ENCODE results near the gene PEX10.
"Not testable (repeated sequence)": the region's sequence is repeated elsewhere in the genome, so short reads cannot be mapped to it uniquely, and the experiment has no call there.

PEX10 gene

DNA sequence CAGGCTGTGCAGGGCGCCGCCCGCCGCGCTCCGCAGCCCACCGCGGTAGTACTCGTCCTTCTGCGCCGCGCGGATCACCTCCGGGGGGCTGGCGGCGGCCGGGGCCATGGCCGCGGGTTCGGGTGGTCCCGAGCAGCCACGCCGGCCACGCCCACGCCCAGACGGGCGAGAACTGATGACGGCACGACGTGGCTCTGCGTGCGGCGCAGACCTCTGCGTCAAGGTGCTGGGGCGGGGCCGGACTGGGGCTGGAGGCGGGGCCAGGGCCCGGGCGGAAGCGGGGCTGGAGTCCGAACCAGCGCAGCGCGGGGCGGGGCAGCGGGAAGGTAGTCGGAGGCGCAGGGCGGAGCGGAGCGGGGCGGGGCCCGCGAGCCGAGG is at the start of gene PEX10:
PEX10 (minus strand) TSS at position 170 of the 378 bp plus-strand sequence; CDS start at position 108, 62 bp downstream.
- Mint-ChIP-seq H3K4me1 (peaks cover 34% of the 10 kb centered on the region), H3K9me3 (no peaks in the 10 kb centered on the region), H3K4me3 (peak within 1 kb of the TSS; percentile 87), H3K36me3 (peaks cover 15% of the 10 kb centered on the region), H3K27ac (peak within 1 kb of the TSS; percentile 87)
- peak; percentile 92 for ATAC-seq
- peak; percentile 99 to 100 for DNase-seq (ENCODE audit: low spot score in 2 of 2)

DNA sequence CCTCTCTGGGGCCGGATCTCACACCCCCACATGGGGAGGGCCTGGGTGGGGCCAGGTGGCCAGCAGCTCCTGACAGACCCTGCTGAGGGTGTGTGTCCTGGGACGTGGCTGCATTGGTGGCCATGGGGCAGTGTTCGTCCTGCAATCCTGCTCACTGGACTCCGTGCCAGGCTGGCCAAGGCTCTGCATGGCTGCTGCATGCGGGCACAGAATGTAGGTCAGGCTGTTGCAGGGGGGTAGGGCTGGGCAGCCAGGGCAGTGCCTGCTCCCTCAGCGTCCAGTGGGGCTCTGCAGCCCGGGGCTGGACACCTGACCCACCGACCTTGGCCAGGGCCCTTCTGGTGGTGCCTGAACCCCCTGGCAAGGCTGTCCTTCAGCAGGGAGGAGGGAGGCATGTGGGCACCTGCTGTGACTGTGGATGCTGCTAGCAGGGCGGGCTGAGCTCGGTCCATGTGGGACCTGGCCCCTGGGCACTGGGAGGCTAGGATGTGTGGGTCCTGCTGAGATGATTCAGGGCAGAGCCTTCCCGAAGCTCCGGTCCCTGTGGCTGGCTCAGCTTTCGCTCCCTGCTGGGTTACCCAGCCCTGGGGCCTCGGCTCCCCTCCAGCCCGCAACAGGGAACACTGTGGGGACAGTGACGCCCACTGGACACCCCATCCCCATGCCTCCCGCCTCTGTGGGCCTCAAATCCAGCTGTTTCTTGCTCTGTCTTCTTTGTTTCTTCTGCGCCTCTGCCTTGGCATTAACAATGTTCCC is 48.8 kb upstream of the PEX10 start:
- DNase-seq (ENCODE audit: low spot score in 2 of 2) (no peak), ATAC-seq (no peak)
- H3K9me3 Mint-ChIP-seq = no peaks in the 10 kb centered on the region
- no peak overlapping the region for H3K4me3 Mint-ChIP-seq
- H3K36me3 Mint-ChIP-seq = no peaks in the 10 kb centered on the region
- H3K27ac Mint-ChIP-seq = no peak overlapping the region
- H3K4me1 Mint-ChIP-seq = peaks cover 8% of the 10 kb centered on the region

DNA sequence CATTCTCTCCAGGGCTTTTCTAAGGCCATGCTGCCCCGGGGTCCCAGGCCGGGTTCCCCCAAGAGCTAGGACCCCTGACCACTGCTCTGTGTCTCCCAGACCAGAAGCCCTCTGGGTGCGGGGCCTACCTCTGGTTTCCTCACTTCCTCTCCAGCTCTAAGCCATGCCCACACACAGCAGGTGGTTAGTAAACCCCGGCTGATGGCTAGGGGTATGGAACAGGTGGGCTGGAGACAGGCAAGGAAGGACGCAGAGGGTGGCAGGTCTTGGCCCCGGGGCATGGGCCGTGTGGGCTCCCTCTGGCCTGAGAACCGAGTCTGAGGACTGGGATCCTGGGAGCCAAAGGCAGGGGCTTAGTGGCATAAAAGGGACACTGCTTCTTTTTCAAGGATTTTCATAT is 47.8 kb upstream of the PEX10 start:
- no peaks in the 10 kb centered on the region for H3K9me3 Mint-ChIP-seq

DNA sequence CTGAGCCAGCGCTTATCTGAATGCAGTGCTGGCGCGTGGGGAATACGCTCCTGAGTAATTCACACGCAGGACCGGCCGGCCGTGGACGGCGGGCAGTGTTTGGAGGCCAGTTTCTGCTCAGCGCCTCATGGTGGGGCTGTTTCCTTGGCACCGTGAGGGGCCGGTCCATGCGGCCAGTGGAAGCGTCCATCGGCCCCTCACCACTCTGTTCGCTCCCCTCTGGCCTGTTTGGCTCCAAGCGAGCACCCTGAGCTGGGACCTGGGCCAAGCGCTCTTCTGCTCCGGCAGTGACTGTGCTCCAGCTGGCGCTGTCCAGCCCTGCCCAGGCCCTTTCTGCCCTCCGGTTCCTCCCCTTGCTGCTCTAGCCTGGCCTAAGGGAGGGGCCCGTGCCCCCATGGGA is 47.4 kb upstream of the PEX10 start:
- DNase-seq (ENCODE audit: low spot score in 2 of 2) (no peak), ATAC-seq (no peak)
- H3K4me3 Mint-ChIP-seq = no peak overlapping the region
- H3K27ac Mint-ChIP-seq = no peak overlapping the region
- peaks cover 8% of the 10 kb centered on the region for H3K4me1 Mint-ChIP-seq
- H3K9me3 Mint-ChIP-seq = no peaks in the 10 kb centered on the region
- no peaks in the 10 kb centered on the region for H3K36me3 Mint-ChIP-seq

More for the DNA sequence above, 47.8 kb upstream of the PEX10 start:
- Mint-ChIP-seq H3K4me3 (no peak overlapping the region), H3K4me1 (peaks cover 8% of the 10 kb centered on the region), H3K36me3 (no peaks in the 10 kb centered on the region), H3K27ac (no peak overlapping the region)
- ATAC-seq (no peak), DNase-seq (ENCODE audit: low spot score in 2 of 2) (no peak)

- H3K4me3 Mint-ChIP-seq; DNase-seq (ENCODE audit: low spot score in 2 of 2); H3K9me3 Mint-ChIP-seq; ATAC-seq; H3K27ac Mint-ChIP-seq; H3K4me1 Mint-ChIP-seq; H3K36me3 Mint-ChIP-seq: not testable (repeated sequence)
These were observed 46.9 kb upstream of the PEX10 start for GRCh38 chr1:2459102-2459753.

DNA sequence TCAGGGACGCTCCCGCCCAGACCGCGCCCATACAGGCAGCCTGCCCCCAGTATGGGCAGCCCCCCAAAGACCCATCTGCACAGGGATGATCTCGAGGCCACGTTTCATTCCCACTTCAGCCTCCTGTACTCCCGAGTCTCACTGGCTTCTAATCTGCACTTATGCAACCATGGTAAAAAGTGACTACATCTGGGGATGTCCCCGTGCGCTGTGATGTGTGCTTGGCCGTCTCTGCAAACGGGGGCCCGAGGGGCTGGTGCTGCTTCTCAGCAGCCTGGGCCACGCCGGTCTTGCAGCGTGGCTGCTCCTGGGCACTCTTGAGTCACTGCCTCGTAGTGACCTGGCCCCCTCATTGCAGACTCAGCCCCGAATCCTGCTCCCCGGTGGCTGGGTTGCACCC is 46.3 kb upstream of the PEX10 start:
- DNase-seq (ENCODE audit: low spot score in 2 of 2) (no peak), ATAC-seq (no peak)
- H3K9me3 Mint-ChIP-seq = no peaks in the 10 kb centered on the region
- H3K27ac Mint-ChIP-seq = no peak overlapping the region
- no peaks in the 10 kb centered on the region for H3K36me3 Mint-ChIP-seq
- no peaks in the 10 kb centered on the region for H3K4me1 Mint-ChIP-seq
- H3K4me3 Mint-ChIP-seq = no peak overlapping the region

DNA sequence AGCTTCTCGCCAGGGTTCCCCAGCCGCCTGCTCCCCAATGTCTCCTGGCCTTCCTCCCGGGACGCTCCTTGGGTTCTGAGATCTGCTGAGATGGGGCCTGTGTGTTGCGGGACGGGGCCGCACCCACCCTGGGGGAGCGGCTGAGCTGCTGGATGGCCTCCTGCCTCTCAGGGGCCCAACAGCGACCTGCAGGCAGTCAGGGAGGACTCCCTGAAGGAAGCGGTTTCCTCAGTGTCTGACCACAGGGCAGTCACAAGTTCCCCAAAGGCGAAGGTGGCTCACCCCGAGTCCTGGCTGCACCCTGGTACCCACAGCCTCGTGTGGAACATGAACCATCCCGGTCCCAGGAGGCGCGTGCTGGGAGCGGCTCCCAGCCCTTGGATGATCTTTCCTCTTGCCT is 45.1 kb upstream of the PEX10 start:
- H3K36me3 Mint-ChIP-seq = no peaks in the 10 kb centered on the region
- no peak for DNase-seq (ENCODE audit: low spot score in 2 of 2)
- no peaks in the 10 kb centered on the region for H3K9me3 Mint-ChIP-seq
- H3K27ac Mint-ChIP-seq = no peak overlapping the region
- H3K4me1 Mint-ChIP-seq = no peaks in the 10 kb centered on the region
- no peak for ATAC-seq
- no peak overlapping the region for H3K4me3 Mint-ChIP-seq

DNA sequence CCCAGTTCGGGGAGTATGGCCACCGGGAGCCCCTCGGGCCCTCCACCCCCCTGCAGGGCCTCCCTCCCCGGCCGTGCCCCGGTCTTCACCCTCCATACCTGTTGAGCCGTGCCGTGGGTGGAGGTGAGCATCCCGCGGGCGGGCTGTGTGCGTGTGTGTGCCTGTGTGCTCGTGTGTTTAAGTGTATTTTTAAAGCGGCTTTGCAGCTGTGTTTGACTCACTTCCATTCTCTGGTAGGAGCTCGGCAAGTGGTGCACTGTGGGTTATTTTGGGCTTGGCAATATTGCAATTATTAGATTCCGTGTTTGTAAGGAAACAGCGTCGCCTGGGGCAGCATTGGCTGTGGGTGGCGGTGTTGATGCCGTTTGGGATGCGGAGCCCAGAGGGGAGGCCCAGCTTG is 43.4 kb upstream of the PEX10 start:
- no peak for ATAC-seq
- no peaks in the 10 kb centered on the region for H3K36me3 Mint-ChIP-seq
- H3K4me1 Mint-ChIP-seq = no peaks in the 10 kb centered on the region
- DNase-seq (ENCODE audit: low spot score in 2 of 2) = no peak
- H3K27ac Mint-ChIP-seq = no peak overlapping the region
- no peaks in the 10 kb centered on the region for H3K9me3 Mint-ChIP-seq
- H3K4me3 Mint-ChIP-seq = no peak overlapping the region

- H3K9me3 Mint-ChIP-seq = no peaks in the 10 kb centered on the region
- ATAC-seq = no peak
- no peak overlapping the region for H3K27ac Mint-ChIP-seq
- H3K4me1 Mint-ChIP-seq = no peaks in the 10 kb centered on the region
- no peak for DNase-seq (ENCODE audit: low spot score in 2 of 2)
- H3K4me3 Mint-ChIP-seq = no peak overlapping the region
- H3K36me3 Mint-ChIP-seq = no peaks in the 10 kb centered on the region
These were observed 41.9 kb upstream of the PEX10 start for GRCh38 chr1:2454227-2454626.

DNA sequence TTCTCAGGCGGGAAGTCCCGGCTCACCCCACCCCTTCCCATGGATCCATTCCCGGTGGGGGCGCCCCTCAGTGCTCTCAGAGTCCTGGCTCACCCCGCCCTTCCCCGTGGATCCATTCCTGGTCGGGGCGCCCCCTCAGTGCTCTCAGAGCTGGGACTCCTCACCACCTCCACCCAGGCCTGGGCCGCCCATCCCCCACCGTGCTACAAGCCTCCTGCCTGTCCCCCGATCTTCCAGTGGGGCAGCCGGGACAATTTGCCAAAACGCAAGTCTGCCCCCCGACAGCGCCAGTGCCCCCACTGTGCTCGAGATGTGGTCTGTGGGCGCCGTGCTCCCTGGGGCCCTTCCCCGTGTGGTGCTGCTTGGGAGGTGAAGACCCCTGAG is 40.6 kb upstream of the PEX10 start:
- ATAC-seq (no peak), DNase-seq (ENCODE audit: low spot score in 2 of 2) (no peak)
- H3K4me3 Mint-ChIP-seq = no peak overlapping the region
- H3K27ac Mint-ChIP-seq = no peak overlapping the region
- no peaks in the 10 kb centered on the region for H3K9me3 Mint-ChIP-seq
- no peaks in the 10 kb centered on the region for H3K36me3 Mint-ChIP-seq
- no peaks in the 10 kb centered on the region for H3K4me1 Mint-ChIP-seq

DNA sequence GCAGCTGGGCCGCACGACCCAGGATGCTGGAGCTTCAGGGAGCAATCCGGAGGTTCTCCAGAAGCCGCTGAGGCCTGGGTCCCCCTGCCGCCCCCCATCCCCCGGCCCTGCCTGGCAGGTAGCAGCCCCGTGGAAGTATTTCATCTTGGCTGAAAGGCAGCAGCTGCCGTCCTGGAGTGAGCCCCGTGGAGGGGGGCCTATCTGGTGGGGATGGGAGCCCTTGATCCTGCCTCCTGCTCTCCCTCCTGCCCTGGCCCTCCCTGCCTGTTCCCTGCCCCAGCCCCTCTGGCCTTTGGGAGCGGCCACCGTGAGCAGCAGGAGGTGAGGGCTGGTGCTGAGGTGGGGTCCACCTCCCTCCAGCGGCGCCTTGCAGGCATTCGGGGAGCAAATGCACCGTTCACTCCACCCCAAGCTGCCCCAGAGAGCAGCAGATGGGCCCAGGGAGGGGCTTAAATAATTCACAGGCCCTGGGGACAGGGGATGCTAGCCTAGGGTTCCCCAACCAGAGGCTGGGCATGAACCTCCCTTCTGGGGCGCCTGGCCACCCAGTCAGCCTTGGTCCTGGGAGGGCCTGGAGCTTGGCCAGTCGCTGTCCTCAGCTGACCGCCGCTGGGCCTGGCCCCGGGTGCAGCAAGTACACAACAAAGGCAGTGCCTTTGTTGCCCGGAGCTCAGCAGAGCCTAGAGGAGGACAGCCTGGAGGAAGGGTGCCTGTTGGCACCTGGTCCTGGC is 40.0 kb upstream of the PEX10 start:
- H3K4me3 Mint-ChIP-seq = no peak overlapping the region
- H3K36me3 Mint-ChIP-seq = no peaks in the 10 kb centered on the region
- DNase-seq (ENCODE audit: low spot score in 2 of 2) (no peak), ATAC-seq (no peak)
- H3K9me3 Mint-ChIP-seq = no peaks in the 10 kb centered on the region
- H3K4me1 Mint-ChIP-seq = peaks cover under 1% of the 10 kb centered on the region
- no peak overlapping the region for H3K27ac Mint-ChIP-seq

DNA sequence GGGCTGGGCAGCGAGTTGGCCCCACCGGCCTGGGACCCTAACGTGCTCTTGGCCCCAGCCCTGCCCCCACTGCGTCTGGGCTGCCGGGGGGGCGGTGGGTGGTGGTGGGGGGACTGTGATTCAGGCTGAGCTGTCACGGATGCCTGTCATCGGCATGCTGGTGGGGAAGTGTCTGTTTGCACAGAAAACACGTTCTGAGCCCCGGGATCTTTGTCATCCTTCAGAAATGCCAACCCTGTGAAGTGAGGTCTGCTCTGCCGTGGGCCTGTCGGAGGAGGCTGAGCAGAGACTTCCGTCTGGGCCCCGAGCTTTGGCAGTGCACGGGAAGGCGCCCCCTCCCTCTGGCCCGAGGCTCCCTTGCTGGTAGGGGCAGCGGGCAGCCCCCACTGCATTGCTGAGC is 39.4 kb upstream of the PEX10 start:
- Mint-ChIP-seq H3K9me3 (no peaks in the 10 kb centered on the region), H3K4me1 (peaks cover 6% of the 10 kb centered on the region), H3K4me3 (no peak overlapping the region), H3K27ac (no peak overlapping the region), H3K36me3 (no peaks in the 10 kb centered on the region)
- ATAC-seq (no peak), DNase-seq (ENCODE audit: low spot score in 2 of 2) (no peak)

DNA sequence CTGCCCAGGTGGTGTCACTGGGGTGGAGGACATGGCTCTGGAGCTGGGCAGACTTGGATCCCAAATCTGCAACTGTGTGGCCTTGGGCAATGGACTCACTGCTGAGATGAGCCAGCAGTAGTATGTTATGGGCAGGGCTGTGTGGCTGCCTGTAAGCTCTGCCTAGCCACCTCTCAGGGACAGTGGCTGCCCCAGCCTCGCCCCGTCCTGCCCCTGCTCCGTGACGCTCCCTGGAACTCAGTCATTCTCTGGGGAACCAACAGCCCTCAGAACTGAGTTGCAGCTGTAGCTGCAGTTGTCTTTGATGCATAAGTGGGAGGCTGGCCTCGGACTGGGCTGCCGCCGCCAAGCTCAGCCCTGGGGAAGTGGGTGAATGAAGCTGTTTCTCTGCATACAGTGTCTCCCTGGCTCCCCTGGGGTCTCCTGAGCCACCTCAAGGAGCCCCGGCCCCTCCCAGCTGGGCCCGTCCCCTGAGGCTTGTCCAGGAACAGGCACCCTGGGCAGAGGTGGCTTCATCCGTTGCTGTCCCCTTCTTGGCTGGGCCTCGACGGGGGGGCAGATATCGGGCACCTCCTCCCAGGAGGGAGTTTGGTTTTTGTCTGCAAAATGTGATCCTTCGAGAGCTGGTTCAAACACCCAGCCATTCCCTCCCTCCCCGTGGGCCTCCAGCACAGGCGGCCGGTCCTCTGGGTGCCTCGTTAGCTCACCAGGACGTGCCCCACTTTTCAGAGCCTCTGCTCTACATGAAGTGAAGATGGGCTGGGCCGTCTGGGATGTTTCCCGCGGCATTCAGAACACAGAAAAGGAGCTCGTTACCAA is 37.5 kb upstream of the PEX10 start:
- Mint-ChIP-seq H3K36me3 (no peaks in the 10 kb centered on the region), H3K4me1 (peaks cover 11% of the 10 kb centered on the region), H3K9me3 (no peaks in the 10 kb centered on the region), H3K27ac (no peak overlapping the region), H3K4me3 (no peak overlapping the region)
- DNase-seq (ENCODE audit: low spot score in 2 of 2) (no peak), ATAC-seq (no peak)

- Mint-ChIP-seq H3K4me3 (no peak overlapping the region), H3K27ac (no peak overlapping the region), H3K9me3 (no peaks in the 10 kb centered on the region), H3K4me1 (peaks cover 11% of the 10 kb centered on the region), H3K36me3 (no peaks in the 10 kb centered on the region)
- ATAC-seq = no peak
- DNase-seq (ENCODE audit: low spot score in 2 of 2) = no peak
These were observed 35.7 kb upstream of the PEX10 start for GRCh38 chr1:2448098-2448445.
